Activated naive CD4-positive, alpha-beta T cell treated with anti-CD3 and anti-CD28 coated beads for 36 hours (primary cell): Measurements from ENCODE around the gene ITGB1BP1. TPM values are rescaled to one million over a fixed set of nuclear protein-coding genes. Genes with fewer than 3 reads are reported as not detected.
"Not testable (repeated sequence)": the region's sequence is repeated elsewhere in the genome, so short reads cannot be mapped to it uniquely, and the experiment has no call there.

Experiments
- CTCF ChIA-PET: fragments of 350-600 bp; sonication (Branson Sonifier 250); formaldehyde crosslinking; loops from one replicate; lab custom pipeline; 2021; ENCODE audit warnings: antibody characterized with exemption; lab: Charles Lee
- DNase-seq: peaks from one replicate; pipeline ENCODE4 v3.0.0-alpha.2; 2020
- H3K27ac Mint-ChIP-seq: one replicate; pipeline ENCODE4 v1.8.0; 2021; ENCODE audit warnings: mild to moderate bottlenecking, mixed read lengths
- H3K27me3 Mint-ChIP-seq: one replicate; pipeline ENCODE4 v1.8.0; 2021; ENCODE audit warnings: low read depth, mixed read lengths
- H3K36me3 Mint-ChIP-seq: one replicate; pipeline ENCODE4 v1.8.0; 2021; ENCODE audit warnings: low read depth, mixed read lengths
- H3K4me1 Mint-ChIP-seq: one replicate; pipeline ENCODE4 v1.8.0; 2021; ENCODE audit warnings: low read depth, mixed read lengths
- H3K4me3 Mint-ChIP-seq: one replicate; pipeline ENCODE4 v1.8.0; 2021; ENCODE audit warnings: mild to moderate bottlenecking, moderate library complexity, mixed read lengths
- H3K9me3 Mint-ChIP-seq: one replicate; pipeline ENCODE4 v1.8.0; 2021; ENCODE audit warnings: mixed read lengths
- intact Hi-C: fragments of 100-400 bp; cut with micrococcal nuclease; formaldehyde crosslinking; loops from one replicate; pipeline ENCODE4 v1.15.1; 2023
- total RNA-seq, 2 experiments: library from RNA; stranded (reverse); gene quantifications; one replicate each; pipeline ENCODE4 v1.2.3, GENCODE V29; 2021

The ITGB1BP1 gene
- total RNA-seq, 2 experiments from 2014 or later, result 97.2 to 97.4 TPM

DNA sequence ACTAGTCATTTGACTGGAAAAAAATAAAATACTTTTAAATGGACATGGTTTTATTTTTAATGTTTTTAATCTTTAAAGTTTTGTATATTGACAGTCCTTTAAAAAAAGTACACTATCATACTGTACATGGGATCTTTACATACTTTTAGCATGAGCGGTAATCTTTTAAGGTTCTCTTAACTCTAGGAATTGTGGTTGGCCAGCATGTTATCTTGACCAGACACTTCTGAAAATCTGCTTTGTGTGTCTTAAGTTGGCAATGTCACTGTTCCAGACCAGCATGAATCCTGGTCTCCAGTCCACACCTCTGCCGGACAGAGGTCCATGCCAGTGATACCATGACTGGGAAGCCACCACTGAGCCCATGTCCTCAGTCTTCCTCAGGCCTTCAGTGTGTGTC is 17.7 kb downstream of the ITGB1BP1 start:
- H3K27ac Mint-ChIP-seq, result no peak overlapping the region
- no peaks in the 10 kb centered on the region for H3K27me3 Mint-ChIP-seq
- no peaks in the 10 kb centered on the region for H3K4me1 Mint-ChIP-seq
- no peak for DNase-seq
- H3K36me3 Mint-ChIP-seq, result peaks cover 5% of the 10 kb centered on the region
- H3K4me3 Mint-ChIP-seq, result no peak overlapping the region
- CTCF ChIA-PET, result no interaction called here
- H3K9me3 Mint-ChIP-seq, result no peaks in the 10 kb centered on the region
- intact Hi-C loops, result no loop called here

DNA sequence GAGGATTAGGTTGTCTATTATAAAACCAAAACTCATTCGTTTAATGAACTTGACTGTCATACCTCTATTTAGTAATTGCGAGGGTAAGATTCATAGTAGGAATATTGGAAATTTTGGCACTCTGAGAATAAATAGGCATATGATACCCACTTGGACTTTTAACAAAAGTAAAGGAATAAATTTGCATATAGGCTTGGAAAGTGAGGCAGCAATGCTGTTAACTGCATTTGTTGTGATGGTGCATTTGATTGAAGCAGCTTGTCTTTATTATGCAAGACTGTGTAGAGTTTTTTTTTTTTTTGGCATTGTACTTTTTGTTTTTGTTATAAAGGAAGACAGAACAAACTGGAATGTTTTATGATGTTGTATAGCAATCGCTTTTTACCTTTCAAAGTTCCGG is 18.9 kb downstream of the ITGB1BP1 start:
- Mint-ChIP-seq H3K36me3 (peaks cover 4% of the 10 kb centered on the region), H3K4me3 (no peak overlapping the region), H3K27ac (no peak overlapping the region)

DNA sequence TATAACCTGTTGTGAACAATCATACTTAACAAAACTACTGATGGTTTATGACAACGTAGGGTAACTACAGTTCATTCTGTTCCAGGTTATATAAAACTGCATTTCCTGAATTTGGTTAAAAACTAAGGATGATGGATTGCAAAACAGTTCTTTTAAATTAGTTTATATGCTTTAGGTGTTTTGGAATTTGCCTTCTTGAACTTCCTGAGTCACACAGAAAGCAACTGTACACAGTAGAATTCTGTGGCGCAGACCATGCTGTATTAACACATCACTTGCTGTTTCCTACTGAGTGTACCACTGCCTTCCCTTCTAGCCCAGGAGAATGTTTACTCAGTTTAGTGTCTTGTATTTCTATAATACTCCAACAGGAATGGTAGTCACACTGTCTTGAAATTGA is 19.4 kb downstream of the ITGB1BP1 start:
- H3K27ac Mint-ChIP-seq, result no peak overlapping the region
- CTCF ChIA-PET, result no interaction called here
- no peaks in the 10 kb centered on the region for H3K4me1 Mint-ChIP-seq
- DNase-seq, result no peak
- intact Hi-C loops, result no loop called here
- H3K36me3 Mint-ChIP-seq, result peaks cover 4% of the 10 kb centered on the region
- no peak overlapping the region for H3K4me3 Mint-ChIP-seq
- no peaks in the 10 kb centered on the region for H3K27me3 Mint-ChIP-seq
- no peaks in the 10 kb centered on the region for H3K9me3 Mint-ChIP-seq

More for the DNA sequence above, 18.9 kb downstream of the ITGB1BP1 start:
- no peaks in the 10 kb centered on the region for H3K4me1 Mint-ChIP-seq
- DNase-seq, result no peak
- CTCF ChIA-PET, result no interaction called here
- H3K27me3 Mint-ChIP-seq, result no peaks in the 10 kb centered on the region
- intact Hi-C loops, result no loop called here
- no peaks in the 10 kb centered on the region for H3K9me3 Mint-ChIP-seq

DNA sequence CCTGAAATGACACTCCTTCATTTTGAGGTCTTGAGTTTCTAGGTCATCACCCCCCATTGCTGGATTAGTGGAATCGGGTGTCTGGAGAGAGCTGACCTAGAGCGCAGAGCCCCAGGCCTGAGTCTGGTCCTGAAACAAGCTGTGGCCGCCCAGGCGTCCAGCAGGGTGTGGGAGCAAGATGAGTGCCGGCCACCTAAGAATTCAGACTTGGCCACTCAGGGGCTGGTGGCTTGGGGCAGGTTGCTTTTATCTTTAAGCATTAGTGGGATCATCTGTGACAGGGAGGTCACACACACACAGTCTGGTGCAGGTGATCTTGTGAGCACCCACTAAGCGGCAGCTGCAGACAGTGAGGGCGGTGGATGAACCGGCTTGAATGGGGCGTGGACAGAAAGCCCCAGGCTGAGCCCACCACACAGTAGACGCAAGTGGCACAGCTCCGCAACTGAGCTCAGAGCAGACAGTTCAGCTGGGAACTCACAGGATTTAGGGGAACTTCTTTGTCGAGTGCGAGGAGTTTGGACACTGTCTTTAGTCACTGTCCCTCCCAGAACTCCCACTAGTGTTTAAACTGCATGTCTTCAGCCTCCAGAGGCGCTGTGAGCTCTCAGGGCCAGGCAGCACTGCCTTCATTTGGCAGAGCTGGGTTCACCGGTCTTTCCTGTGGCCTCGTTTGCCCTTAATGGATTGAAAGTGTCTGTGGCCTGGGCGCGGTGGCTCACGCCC is 21.5 kb downstream of the ITGB1BP1 start:
- no peak overlapping the region for H3K27ac Mint-ChIP-seq
- no peaks in the 10 kb centered on the region for H3K27me3 Mint-ChIP-seq
- intact Hi-C loops, result no loop called here
- no peak for DNase-seq
- CTCF ChIA-PET, result interaction anchor here (0.8 kb wide), 1 partner anchor 45 kb away, joined by 3 read pairs; no protein-coding TSS in a partner anchor
- no peaks in the 10 kb centered on the region for H3K9me3 Mint-ChIP-seq
- no peaks in the 10 kb centered on the region for H3K4me1 Mint-ChIP-seq
- no peaks in the 10 kb centered on the region for H3K36me3 Mint-ChIP-seq
- no peak overlapping the region for H3K4me3 Mint-ChIP-seq

DNA sequence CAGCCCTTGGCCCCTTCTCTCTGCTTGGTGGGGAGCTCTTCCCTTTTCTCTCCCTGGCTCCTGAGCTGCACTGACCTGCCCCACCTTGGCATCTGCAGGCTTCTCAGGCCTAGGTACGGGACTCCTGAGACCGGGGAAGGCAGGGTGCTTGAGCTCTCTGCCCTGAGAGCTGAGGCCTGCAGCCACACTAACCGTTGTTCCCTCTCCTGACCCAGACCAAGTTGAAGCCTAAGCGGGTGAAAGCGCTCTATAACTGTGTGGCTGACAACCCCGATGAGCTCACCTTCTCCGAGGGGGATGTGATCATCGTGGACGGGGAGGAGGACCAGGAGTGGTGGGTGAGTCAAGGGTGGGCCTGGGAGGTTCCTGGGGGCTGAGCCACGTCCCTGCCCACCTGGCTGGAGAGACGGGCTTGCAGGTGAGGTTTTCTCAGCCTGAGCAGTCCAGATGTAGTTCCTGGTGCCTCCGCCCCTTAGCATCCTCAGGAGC is 22.2 kb downstream of the ITGB1BP1 start:
- Mint-ChIP-seq H3K27ac (no peak overlapping the region), H3K9me3 (no peaks in the 10 kb centered on the region), H3K27me3 (no peaks in the 10 kb centered on the region), H3K4me1 (no peaks in the 10 kb centered on the region), H3K36me3 (no peaks in the 10 kb centered on the region), H3K4me3 (no peak overlapping the region)
- intact Hi-C loops, result no loop called here
- no peak for DNase-seq
- CTCF ChIA-PET, result interaction anchor here (0.8 kb wide), 1 partner anchor 46 kb away, joined by 3 read pairs; no protein-coding TSS in a partner anchor

DNA sequence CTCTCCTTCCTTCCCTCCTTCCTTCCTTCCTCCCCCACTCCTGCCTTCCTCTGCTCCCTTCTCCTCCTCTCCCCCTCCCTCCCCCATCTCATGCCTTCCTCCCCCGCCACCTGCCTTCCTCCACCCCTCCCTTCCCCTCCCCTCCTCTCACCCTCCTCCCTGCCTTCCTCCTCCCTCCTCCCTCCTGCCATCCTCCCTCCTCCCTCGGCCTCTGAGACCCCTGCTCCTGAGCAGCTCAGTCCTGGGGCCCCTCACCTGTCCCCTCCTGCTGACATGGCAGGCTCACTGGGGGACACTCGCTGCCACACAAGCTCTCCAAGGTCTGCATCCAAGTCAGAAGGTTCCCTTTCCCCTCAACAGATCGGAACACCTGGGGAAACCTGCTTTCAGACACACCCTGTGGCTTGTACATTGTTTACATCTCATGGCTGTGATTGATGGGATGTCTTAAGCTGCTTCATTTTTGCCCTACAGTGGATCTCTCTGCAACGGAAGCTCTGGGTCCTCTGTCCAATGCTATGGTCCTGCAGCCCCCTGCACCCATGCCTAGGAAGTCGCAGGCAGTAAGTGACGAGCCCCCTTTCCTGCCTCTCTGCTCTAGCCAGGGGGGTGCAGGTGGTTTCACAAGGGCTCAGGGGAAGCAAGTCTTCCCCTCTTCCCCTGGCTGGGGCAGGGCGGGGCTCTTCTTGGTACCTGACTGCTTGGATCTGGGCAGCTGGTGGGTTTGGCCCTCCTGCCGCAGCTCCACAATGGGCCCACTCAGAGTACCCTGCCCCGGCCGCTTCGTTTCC is 22.9 kb downstream of the ITGB1BP1 start:
- Mint-ChIP-seq H3K9me3 (no peaks in the 10 kb centered on the region), H3K36me3 (no peaks in the 10 kb centered on the region), H3K4me3 (no peak overlapping the region), H3K27me3 (no peaks in the 10 kb centered on the region), H3K4me1 (no peaks in the 10 kb centered on the region), H3K27ac (no peak overlapping the region)
- no peak for DNase-seq
- intact Hi-C loops, result no loop called here
- CTCF ChIA-PET, result no interaction called here

DNA sequence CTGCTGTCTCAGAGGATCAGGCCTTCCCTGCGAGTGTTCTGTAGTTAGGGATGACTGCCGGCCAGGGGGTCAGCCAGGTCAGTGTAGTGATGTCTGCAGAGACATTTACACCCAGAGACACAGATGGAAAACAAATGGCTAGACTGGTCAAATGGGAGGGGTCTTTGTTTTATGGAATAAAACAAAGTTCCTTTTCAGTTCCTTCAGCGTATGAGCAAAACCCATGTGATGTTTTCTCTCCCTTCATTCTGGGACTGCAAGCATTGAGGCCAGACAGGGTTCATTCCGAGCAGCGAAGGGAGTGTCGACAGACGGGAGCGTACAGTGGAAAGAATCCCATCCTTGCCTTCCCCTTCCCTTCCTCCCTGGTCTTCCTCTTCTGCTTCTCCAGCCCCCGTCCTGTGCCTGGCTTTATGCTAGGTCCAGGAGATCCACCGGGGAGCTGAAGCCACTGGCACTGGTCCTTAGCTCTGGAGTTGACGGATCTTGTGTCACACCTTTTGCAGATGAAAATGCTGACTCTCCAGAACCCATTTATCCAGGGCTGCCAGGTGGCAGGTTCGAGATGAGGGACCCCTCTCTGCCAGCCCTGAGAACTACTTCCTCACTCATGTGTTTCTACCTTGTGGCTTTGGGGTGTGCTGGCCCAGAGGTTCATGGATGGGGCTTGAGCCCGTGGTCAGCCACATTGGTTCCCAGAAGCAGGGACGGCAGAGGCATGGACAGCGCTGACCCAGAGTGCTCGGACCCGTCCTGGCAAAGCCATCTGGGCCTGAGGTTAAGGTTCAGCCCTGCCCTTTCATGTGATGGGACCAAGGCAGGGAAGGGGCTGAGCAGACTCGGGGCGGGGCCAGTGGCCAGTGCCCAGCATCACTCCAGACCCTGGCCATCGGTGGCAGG is 24.2 kb downstream of the ITGB1BP1 start:
- no peak overlapping the region for H3K27ac Mint-ChIP-seq
- intact Hi-C loops, result no loop called here
- no peaks in the 10 kb centered on the region for H3K36me3 Mint-ChIP-seq
- H3K4me1 Mint-ChIP-seq, result no peaks in the 10 kb centered on the region
- no peaks in the 10 kb centered on the region for H3K9me3 Mint-ChIP-seq
- H3K4me3 Mint-ChIP-seq, result no peak overlapping the region
- DNase-seq, result no peak
- no peaks in the 10 kb centered on the region for H3K27me3 Mint-ChIP-seq
- CTCF ChIA-PET, result no interaction called here

DNA sequence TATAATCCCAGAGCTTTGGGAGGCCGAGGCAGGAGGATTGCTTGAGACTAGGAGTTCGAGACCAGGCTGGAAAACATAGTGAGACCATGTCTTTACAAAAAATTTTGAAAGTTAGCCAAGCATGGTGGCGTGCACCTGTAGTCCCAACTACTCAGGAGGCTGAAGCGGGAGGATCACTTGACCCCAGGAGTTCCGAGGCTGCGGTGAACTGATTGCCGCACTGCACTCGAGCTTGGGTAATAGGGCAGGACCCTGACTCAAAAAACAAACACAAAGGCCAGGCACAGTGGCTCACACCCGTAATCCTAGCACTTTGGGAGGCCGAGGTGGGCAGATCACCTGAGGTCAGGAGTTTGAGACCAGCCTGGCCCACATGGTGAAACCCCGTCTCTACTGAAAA is 25.1 kb downstream of the ITGB1BP1 start:
- intact Hi-C loops, DNase-seq, H3K36me3 Mint-ChIP-seq, H3K27ac Mint-ChIP-seq, H3K27me3 Mint-ChIP-seq, H3K4me1 Mint-ChIP-seq, CTCF ChIA-PET, H3K4me3 Mint-ChIP-seq, H3K9me3 Mint-ChIP-seq: not testable (repeated sequence)

DNA sequence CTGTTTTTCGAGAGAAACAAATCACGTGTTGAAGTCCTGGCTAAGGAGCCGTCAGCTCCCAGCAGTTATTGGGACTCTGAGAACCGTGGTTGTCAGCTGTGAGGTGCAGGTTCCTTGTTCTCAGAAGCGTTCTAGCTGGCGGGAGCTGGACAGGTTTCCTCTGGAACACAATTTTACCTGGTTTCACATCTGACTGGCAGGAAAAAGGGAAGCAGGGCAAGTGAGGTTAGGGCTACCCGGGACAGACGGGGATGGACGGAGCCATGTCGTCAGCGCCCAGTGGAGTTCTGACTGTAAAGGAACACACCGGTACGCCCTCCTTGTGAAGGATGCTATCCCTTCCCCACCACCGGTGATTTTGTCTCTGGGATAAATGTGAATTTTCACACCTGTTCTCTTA is 26.1 kb downstream of the ITGB1BP1 start:
- Mint-ChIP-seq H3K4me1 (no peaks in the 10 kb centered on the region), H3K27me3 (no peaks in the 10 kb centered on the region), H3K9me3 (no peaks in the 10 kb centered on the region), H3K4me3 (no peak overlapping the region), H3K27ac (no peak overlapping the region), H3K36me3 (no peaks in the 10 kb centered on the region)
- CTCF ChIA-PET, result no interaction called here
- intact Hi-C loops, result no loop called here
- no peak for DNase-seq

DNA sequence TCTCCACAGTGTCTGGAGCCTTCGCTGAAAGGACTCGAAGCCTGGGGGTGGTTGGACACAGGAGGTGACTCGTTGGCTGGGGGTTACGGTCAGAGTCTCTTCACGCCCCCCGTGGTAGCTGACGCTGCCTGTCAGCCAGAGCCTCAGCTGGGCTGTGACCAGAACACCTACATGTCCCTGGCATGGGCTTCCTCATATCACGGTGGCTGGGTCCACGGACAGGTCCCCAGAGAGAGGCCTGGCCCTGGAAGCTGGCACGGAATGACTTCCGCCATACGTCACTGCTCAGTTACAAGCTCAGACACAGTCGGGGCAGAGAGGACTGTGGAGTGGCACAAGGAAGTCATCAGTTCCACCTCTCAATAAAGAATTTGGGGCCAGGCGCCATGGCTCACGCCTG is 28.5 kb downstream of the ITGB1BP1 start:
- H3K27me3 Mint-ChIP-seq, result no peaks in the 10 kb centered on the region
- CTCF ChIA-PET, result no interaction called here
- H3K36me3 Mint-ChIP-seq, result no peaks in the 10 kb centered on the region
- H3K4me1 Mint-ChIP-seq, result no peaks in the 10 kb centered on the region
- no peak for DNase-seq
- H3K4me3 Mint-ChIP-seq, result no peak overlapping the region
- no peaks in the 10 kb centered on the region for H3K9me3 Mint-ChIP-seq
- intact Hi-C loops, result no loop called here
- H3K27ac Mint-ChIP-seq, result no peak overlapping the region

DNA sequence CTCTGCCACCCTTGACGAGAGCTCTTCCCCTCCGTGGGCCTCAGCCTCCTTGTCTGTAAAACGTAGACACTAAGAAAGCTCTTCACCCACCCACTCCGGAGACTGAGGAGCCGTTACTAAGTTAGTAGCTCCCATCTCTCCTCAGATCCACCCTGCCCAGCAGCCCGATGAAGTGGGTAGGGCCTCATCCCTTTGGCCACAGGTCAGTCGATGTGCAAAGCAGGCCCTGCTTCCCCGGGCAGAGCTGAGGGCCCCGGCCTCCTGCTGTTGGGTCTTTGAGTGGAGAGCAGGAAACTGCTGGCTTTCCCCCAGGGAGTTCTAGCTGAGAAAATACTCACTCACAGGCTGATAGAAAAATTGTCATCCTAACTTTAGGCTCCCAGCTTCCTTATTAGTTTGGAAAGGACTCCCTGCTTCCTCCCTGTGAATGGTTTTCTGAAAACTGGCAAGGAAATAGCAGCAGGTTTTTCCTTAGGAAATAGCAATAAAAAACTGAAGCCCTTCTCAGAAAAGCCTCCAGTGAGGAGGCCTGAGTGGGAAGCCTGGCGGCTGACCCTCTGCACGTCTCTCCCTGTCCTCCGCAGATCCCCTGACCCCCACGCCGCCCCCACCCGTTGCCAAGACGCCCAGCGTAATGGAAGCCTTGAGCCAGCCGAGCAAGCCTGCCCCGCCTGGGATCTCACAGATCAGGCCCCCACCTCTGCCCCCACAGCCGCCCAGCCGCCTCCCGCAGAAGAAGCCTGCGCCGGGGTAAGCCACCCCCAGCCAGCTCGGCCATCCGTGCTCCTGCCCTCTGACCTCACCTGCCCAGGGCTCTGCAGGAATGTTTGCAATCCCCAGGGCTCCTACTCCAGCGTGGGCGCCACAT is 30.2 kb downstream of the ITGB1BP1 start:
- no peaks in the 10 kb centered on the region for H3K27me3 Mint-ChIP-seq
- no peak for DNase-seq
- H3K27ac Mint-ChIP-seq, result no peak overlapping the region
- intact Hi-C loops, result no loop called here
- CTCF ChIA-PET, result no interaction called here
- no peaks in the 10 kb centered on the region for H3K4me1 Mint-ChIP-seq
- no peaks in the 10 kb centered on the region for H3K36me3 Mint-ChIP-seq
- no peaks in the 10 kb centered on the region for H3K9me3 Mint-ChIP-seq
- H3K4me3 Mint-ChIP-seq, result no peak overlapping the region
